Activated naive CD4-positive, alpha-beta T cell treated with anti-CD3 and anti-CD28 coated beads, Interleukin-2, amount 10 ng/mL, durations not matched to agents 7 days and 5 days (primary cell): ENCODE measurements around the gene PNLIPRP2.

Experiments used
- CTCF ChIA-PET: fragments of 350-600 bp; sonication (Branson Sonifier 250); formaldehyde crosslinking; loops from one replicate; lab custom pipeline; 2021; ENCODE audit warnings: antibody characterized with exemption; lab: Charles Lee
- DNase-seq: peaks from one replicate; pipeline ENCODE4 v3.0.0-alpha.2; 2020
- H3K27ac Mint-ChIP-seq: one replicate; pipeline ENCODE4 v1.8.0; 2021; ENCODE audit warnings: mild to moderate bottlenecking, moderate library complexity, mixed read lengths
- H3K27me3 Mint-ChIP-seq: one replicate; pipeline ENCODE4 v1.8.0; 2021; ENCODE audit warnings: mild to moderate bottlenecking, mixed read lengths
- H3K36me3 Mint-ChIP-seq: one replicate; pipeline ENCODE4 v1.8.0; 2021; ENCODE audit warnings: mixed read lengths
- H3K4me1 Mint-ChIP-seq: one replicate; pipeline ENCODE4 v1.8.0; 2021; ENCODE audit warnings: mixed read lengths
- H3K4me3 Mint-ChIP-seq: one replicate; pipeline ENCODE4 v1.8.0; 2021; ENCODE audit warnings: mild to moderate bottlenecking, moderate library complexity, mixed read lengths
- H3K9me3 Mint-ChIP-seq: one replicate; pipeline ENCODE4 v1.8.0; 2021; ENCODE audit warnings: mixed read lengths

The PNLIPRP2 gene

GRCh38 chr10:116688741-116689495 lies 68.2 kb downstream of the PNLIPRP2 start:
- Mint-ChIP-seq H3K27ac (no peak overlapping the region), H3K9me3 (no peaks in the 10 kb centered on the region), H3K4me3 (no peak overlapping the region), H3K27me3 (peaks cover 63% of the 10 kb centered on the region), H3K36me3 (no peaks in the 10 kb centered on the region), H3K4me1 (no peaks in the 10 kb centered on the region)
- DNase-seq: no peak
- CTCF ChIA-PET: no interaction called here

- DNase-seq: no peak
- CTCF ChIA-PET: interaction anchor here (1.1 kb wide), 1 partner anchor 99 kb away, joined by 4 read pairs; no protein-coding TSS in a partner anchor
- Mint-ChIP-seq H3K27me3 (peaks cover 71% of the 10 kb centered on the region), H3K9me3 (no peaks in the 10 kb centered on the region), H3K36me3 (no peaks in the 10 kb centered on the region), H3K4me3 (no peak overlapping the region), H3K4me1 (no peaks in the 10 kb centered on the region), H3K27ac (no peak overlapping the region)
Observed at GRCh38 chr10:116689744-116690143, 69.0 kb downstream of the PNLIPRP2 start.

GRCh38 chr10:116690356-116691322 lies 69.9 kb downstream of the PNLIPRP2 start:
- H3K9me3 Mint-ChIP-seq: no peaks in the 10 kb centered on the region
- CTCF ChIA-PET: interaction anchor here (1.1 kb wide), 1 partner anchor 98 kb away, joined by 4 read pairs; no protein-coding TSS in a partner anchor
- H3K36me3 Mint-ChIP-seq: no peaks in the 10 kb centered on the region
- H3K27me3 Mint-ChIP-seq: peaks cover 76% of the 10 kb centered on the region
- no peak for DNase-seq
- H3K4me3 Mint-ChIP-seq: no peak overlapping the region
- no peak overlapping the region for H3K27ac Mint-ChIP-seq
- H3K4me1 Mint-ChIP-seq: no peaks in the 10 kb centered on the region

GRCh38 chr10:116691635-116692034 lies 70.9 kb downstream of the PNLIPRP2 start:
- CTCF ChIA-PET: interaction anchor here (1.4 kb wide), 1 partner anchor 96 kb away, joined by 5 read pairs; no protein-coding TSS in a partner anchor
- no peaks in the 10 kb centered on the region for H3K36me3 Mint-ChIP-seq

GRCh38 chr10:116692225-116692624 lies 71.5 kb downstream of the PNLIPRP2 start:
- H3K27ac Mint-ChIP-seq: no peak overlapping the region
- no peaks in the 10 kb centered on the region for H3K4me1 Mint-ChIP-seq
- peaks cover 66% of the 10 kb centered on the region for H3K27me3 Mint-ChIP-seq
- H3K36me3 Mint-ChIP-seq: no peaks in the 10 kb centered on the region
- no peak for DNase-seq
- no peaks in the 10 kb centered on the region for H3K9me3 Mint-ChIP-seq
- H3K4me3 Mint-ChIP-seq: no peak overlapping the region
- CTCF ChIA-PET: interaction anchor here (1.1 to 1.4 kb wide), 2 partner anchors 73 to 96 kb away, joined by 4 to 5 read pairs; no protein-coding TSS in a partner anchor

More at GRCh38 chr10:116691635-116692034, 70.9 kb downstream of the PNLIPRP2 start:
- Mint-ChIP-seq H3K27me3 (peaks cover 68% of the 10 kb centered on the region), H3K4me3 (no peak overlapping the region), H3K4me1 (no peaks in the 10 kb centered on the region), H3K27ac (no peak overlapping the region), H3K9me3 (no peaks in the 10 kb centered on the region)
- no peak for DNase-seq

GRCh38 chr10:116694243-116694926 lies 73.6 kb downstream of the PNLIPRP2 start:
- no peak for DNase-seq
- Mint-ChIP-seq H3K36me3 (no peaks in the 10 kb centered on the region), H3K27me3 (peaks cover 58% of the 10 kb centered on the region), H3K4me3 (no peak overlapping the region), H3K4me1 (no peaks in the 10 kb centered on the region), H3K27ac (peak overlapping the region; percentile 55), H3K9me3 (no peaks in the 10 kb centered on the region)
- CTCF ChIA-PET: no interaction called here
